C4-2B (cell line): ENCODE measurements around the gene ZBTB20.

Source experiments
- H3K27ac ChIP-seq: fragments of 450-650 bp; 2 replicates; pipeline ENCODE4 v1.5.1; 2017
- ZFX ChIP-seq: fragments of 450-650 bp; IDR thresholded peaks from 2 replicates; pipeline ENCODE4 v1.6.1; 2017
- TF ChIP-seq, protein P1 (sequence below): fragments of 450-650 bp; conservative IDR thresholded peaks from 2 replicates; pipeline ENCODE4 v1.5.1; 2017; ENCODE audit warnings: mild to moderate bottlenecking

The ZBTB20 gene

DNA sequence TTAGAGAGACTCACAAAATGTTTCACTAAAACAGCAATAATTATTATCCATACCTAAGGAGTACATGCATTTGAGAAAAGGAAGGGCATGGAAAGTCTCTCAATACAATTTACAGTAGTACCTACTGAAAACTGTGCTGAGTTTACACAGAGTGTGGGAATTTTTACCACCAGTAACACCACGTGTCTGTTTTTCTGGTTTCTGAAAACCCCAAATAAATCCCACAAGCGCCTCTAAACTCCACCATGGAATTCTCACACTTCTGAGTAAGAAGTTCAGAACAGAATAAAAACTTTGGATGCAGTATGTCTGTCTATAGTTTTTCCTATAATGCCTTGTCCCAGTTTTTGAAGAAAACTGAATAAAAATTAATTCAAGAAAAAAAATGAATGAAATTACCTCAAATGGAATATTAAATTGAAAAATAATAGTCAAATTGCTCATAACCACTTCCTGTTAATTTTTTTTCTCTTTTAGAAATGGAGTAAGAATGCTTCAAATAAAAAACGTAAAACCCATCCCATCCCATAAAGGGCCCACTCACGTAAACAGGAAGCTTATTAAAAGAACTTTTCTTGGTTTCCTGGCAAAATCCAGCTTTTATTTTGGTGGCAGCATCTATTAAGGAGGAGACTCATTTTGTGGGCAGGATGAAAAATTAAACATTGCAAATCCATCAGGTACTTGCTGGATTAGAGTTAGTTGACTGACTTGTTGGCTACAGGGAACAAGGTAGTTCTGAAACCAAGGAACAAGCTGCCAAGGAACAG lies 475.2 kb downstream of the ZBTB20 start:
- no peak overlapping the region for H3K27ac ChIP-seq
- TF ChIP-seq, protein P1, sequence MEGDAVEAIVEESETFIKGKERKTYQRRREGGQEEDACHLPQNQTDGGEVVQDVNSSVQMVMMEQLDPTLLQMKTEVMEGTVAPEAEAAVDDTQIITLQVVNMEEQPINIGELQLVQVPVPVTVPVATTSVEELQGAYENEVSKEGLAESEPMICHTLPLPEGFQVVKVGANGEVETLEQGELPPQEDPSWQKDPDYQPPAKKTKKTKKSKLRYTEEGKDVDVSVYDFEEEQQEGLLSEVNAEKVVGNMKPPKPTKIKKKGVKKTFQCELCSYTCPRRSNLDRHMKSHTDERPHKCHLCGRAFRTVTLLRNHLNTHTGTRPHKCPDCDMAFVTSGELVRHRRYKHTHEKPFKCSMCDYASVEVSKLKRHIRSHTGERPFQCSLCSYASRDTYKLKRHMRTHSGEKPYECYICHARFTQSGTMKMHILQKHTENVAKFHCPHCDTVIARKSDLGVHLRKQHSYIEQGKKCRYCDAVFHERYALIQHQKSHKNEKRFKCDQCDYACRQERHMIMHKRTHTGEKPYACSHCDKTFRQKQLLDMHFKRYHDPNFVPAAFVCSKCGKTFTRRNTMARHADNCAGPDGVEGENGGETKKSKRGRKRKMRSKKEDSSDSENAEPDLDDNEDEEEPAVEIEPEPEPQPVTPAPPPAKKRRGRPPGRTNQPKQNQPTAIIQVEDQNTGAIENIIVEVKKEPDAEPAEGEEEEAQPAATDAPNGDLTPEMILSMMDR = no peak
- no peak for TF ChIP-seq ZFX

- no peak overlapping the region for H3K27ac ChIP-seq
- TF ChIP-seq ZFX = no peak
- TF ChIP-seq, protein P1 = no peak
Measured at GRCh38 chr3:114669614-114670013, 477.5 kb downstream of the ZBTB20 start.

GRCh38 chr3:114668099-114668498 lies 479.0 kb downstream of the ZBTB20 start:
- H3K27ac ChIP-seq = no peak overlapping the region
- TF ChIP-seq ZFX = no peak
- TF ChIP-seq, protein P1 = no peak

DNA sequence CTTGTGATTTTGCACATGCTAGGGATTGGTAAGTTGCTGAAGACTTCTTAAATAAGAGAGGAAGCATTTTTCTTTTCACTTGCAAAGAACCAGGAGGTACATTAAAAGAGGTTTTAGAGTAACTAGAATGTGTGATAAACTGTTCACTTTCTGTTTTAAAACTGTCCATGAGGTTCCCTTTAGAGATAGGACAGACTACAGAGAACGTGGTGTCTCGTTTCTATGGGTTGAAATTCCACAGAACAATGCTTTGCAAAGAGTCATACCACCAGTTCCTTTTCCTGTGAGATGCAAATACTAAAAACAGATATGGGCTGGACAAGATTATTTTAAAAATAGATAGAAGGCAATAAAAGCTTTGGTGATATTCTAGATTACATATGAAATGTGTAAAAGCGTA lies 480.5 kb downstream of the ZBTB20 start:
- TF ChIP-seq, protein P1 = no peak
- TF ChIP-seq ZFX = no peak
- no peak overlapping the region for H3K27ac ChIP-seq

DNA sequence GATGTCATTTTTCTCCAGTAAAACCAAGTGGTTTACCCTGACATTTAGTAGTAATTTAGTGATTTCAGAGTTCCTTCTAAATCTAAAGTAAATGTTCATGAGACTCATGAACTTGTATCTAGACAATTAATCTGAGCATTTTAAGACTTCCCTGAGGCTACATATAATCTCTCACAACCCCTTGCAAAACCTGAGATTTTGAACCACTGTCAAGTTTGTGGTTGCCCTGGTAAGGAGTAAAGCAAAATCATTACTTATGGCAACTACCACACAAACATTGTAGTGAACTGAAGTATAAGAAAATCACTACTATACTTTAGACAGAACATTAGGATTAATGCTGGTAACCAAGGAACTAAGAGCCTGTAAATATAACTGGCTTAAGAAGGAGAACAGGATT lies 483.1 kb downstream of the ZBTB20 start:
- TF ChIP-seq ZFX = no peak
- TF ChIP-seq, protein P1 = no peak
- H3K27ac ChIP-seq = no peak overlapping the region

- H3K27ac ChIP-seq = no peak overlapping the region
- no peak for TF ChIP-seq ZFX
- TF ChIP-seq, protein P1 = no peak
Measured at GRCh38 chr3:114660808-114661207, 486.3 kb downstream of the ZBTB20 start.

- no peak for TF ChIP-seq ZFX
- TF ChIP-seq, protein P1 = no peak
- H3K27ac ChIP-seq = no peak overlapping the region
Measured at GRCh38 chr3:114660124-114660523, 487.0 kb downstream of the ZBTB20 start.
